Type B pancreatic cell (in vitro differentiated cells): ENCODE data around the gene RUNX1. TPM values are rescaled to one million over a fixed set of nuclear protein-coding genes. Genes with fewer than 3 reads are reported as not detected.

Experiments
- DNase-seq: peaks from one replicate; pipeline ENCODE4 v3.0.0; 2021; ENCODE audit warnings: mixed read lengths; ENCODE audit not compliant: unreplicated experiment; ENCODE audit errors: extremely low spot score
- H3K27ac Mint-ChIP-seq: 2 replicates; pipeline ENCODE4 v1.8.0; 2021; ENCODE audit warnings: mild to moderate bottlenecking, mixed read lengths
- H3K27me3 Mint-ChIP-seq: 2 replicates; pipeline ENCODE4 v1.8.0; 2021; ENCODE audit warnings: mixed read lengths
- H3K36me3 Mint-ChIP-seq: 2 replicates; pipeline ENCODE4 v1.8.0; 2021; ENCODE audit warnings: mixed read lengths
- H3K4me1 Mint-ChIP-seq: one replicate; pipeline ENCODE4 v1.8.0; 2021; ENCODE audit warnings: mixed read lengths; ENCODE audit not compliant: unreplicated experiment
- H3K4me3 Mint-ChIP-seq: 2 replicates; pipeline ENCODE4 v1.8.0; 2021; ENCODE audit warnings: mild to moderate bottlenecking, mixed read lengths
- H3K9me3 Mint-ChIP-seq: 2 replicates; pipeline ENCODE4 v1.8.0; 2021; ENCODE audit warnings: mixed read lengths
- CTCF ChIP-seq: fragments of 200-600 bp; sonication (generic); conservative IDR thresholded peaks from 2 replicates; pipeline ENCODE4 v1.5.0; 2021; ENCODE audit warnings: antibody characterized with exemption, mild to moderate bottlenecking
- total RNA-seq: library from RNA; stranded (reverse); gene quantifications from 2 replicates; pipeline ENCODE4 v1.2.1, GENCODE V29; 2021; ENCODE audit warnings: low replicate concordance

Gene RUNX1
- total RNA-seq, 1 donor from 2014 or later, result 11.9 TPM

- Mint-ChIP-seq H3K27ac (no peak overlapping the region), H3K4me1 (no peaks in the 10 kb centered on the region), H3K4me3 (no peak overlapping the region), H3K36me3 (peaks cover 4% of the 10 kb centered on the region), H3K27me3 (peaks cover 4% of the 10 kb centered on the region), H3K9me3 (peaks cover 6% of the 10 kb centered on the region)
- TF ChIP-seq CTCF, result no peak
- DNase-seq, result peak; percentile 15
Observed at GRCh38 chr21:34830386-34831170, 218.5 kb downstream of the RUNX1 start.

- Mint-ChIP-seq H3K4me1 (no peaks in the 10 kb centered on the region), H3K4me3 (no peak overlapping the region), H3K9me3 (peaks cover 9% of the 10 kb centered on the region), H3K36me3 (peaks cover 13% of the 10 kb centered on the region), H3K27me3 (peaks cover 4% of the 10 kb centered on the region), H3K27ac (no peak overlapping the region)
- DNase-seq, result peak; percentile 45
- TF ChIP-seq CTCF, result no peak
Observed at GRCh38 chr21:34827445-34828235, 221.5 kb downstream of the RUNX1 start.

- TF ChIP-seq CTCF, result no peak
- peaks cover 9% of the 10 kb centered on the region for H3K9me3 Mint-ChIP-seq
- no peak overlapping the region for H3K4me3 Mint-ChIP-seq
- H3K36me3 Mint-ChIP-seq, result peaks cover 13% of the 10 kb centered on the region
- no peaks in the 10 kb centered on the region for H3K4me1 Mint-ChIP-seq
- no peak for DNase-seq
- no peak overlapping the region for H3K27ac Mint-ChIP-seq
- H3K27me3 Mint-ChIP-seq, result peaks cover 4% of the 10 kb centered on the region
Observed at GRCh38 chr21:34826836-34827235, 222.3 kb downstream of the RUNX1 start.

- Mint-ChIP-seq H3K27me3 (peaks cover 4% of the 10 kb centered on the region), H3K4me1 (no peaks in the 10 kb centered on the region), H3K9me3 (peaks cover 9% of the 10 kb centered on the region), H3K36me3 (peaks cover 18% of the 10 kb centered on the region), H3K4me3 (no peak overlapping the region), H3K27ac (no peak overlapping the region)
- TF ChIP-seq CTCF, result no peak
- DNase-seq, result peak; percentile 6
Observed at GRCh38 chr21:34825948-34826548, 223.1 kb downstream of the RUNX1 start.

- Mint-ChIP-seq H3K4me1 (no peaks in the 10 kb centered on the region), H3K27me3 (peaks cover 4% of the 10 kb centered on the region), H3K9me3 (peaks cover 9% of the 10 kb centered on the region), H3K4me3 (no peak overlapping the region), H3K36me3 (peaks cover 18% of the 10 kb centered on the region), H3K27ac (no peak overlapping the region)
- no peak for TF ChIP-seq CTCF
- DNase-seq, result peak; percentile 8
Observed at GRCh38 chr21:34825101-34825500, 224.0 kb downstream of the RUNX1 start.
